Osteoblast (primary cell): ENCODE results near the gene RBBP8. TPM values are rescaled to one million over a fixed set of nuclear protein-coding genes. Genes with fewer than 3 reads are reported as not detected.
A peak's percentile ranks its signal among the peaks of the same experiment; 100 is the strongest.

Experiments used
- DNase-seq: peaks from one replicate; pipeline ENCODE4 v3.0.0; 2011; ENCODE audit warnings: low spot score, mixed read lengths; ENCODE audit not compliant: insufficient read length; ENCODE audit errors: missing footprints
- H2AFZ ChIP-seq: 2 replicates; pipeline ENCODE4 v1.6.0; 2011; ENCODE audit warnings: mild to moderate bottlenecking, low read length
- H3K27ac ChIP-seq: 2 replicates; pipeline ENCODE4 v1.5.1; 2011; ENCODE audit warnings: mild to moderate bottlenecking, low read depth, low read length, moderate library complexity
- H3K27me3 ChIP-seq: 2 replicates; pipeline ENCODE4 v1.6.0; 2012; ENCODE audit warnings: mild to moderate bottlenecking, control low read depth, inconsistent platforms, low read length, moderate library complexity; ENCODE audit not compliant: insufficient read depth
- H3K36me3 ChIP-seq: 2 replicates; pipeline ENCODE4 v1.5.1; 2011; ENCODE audit warnings: mild to moderate bottlenecking, low read length, control low read depth, moderate library complexity; ENCODE audit not compliant: insufficient read depth
- H3K4me1 ChIP-seq: 2 replicates; pipeline ENCODE4 v1.5.1; 2011; ENCODE audit warnings: mild to moderate bottlenecking, low read length, control low read depth, moderate library complexity; ENCODE audit not compliant: insufficient read depth
- H3K4me2 ChIP-seq: 2 replicates; pipeline ENCODE4 v1.6.0; 2011; ENCODE audit warnings: mild to moderate bottlenecking, low read length; ENCODE audit not compliant: insufficient read depth
- H3K4me3 ChIP-seq: fragments of 200-600 bp; sonication (generic); 3 replicates; pipeline ENCODE4 v1.5.1; 2012; ENCODE audit warnings: mild to moderate bottlenecking, low read length, inconsistent platforms; ENCODE audit not compliant: insufficient read depth
- H3K79me2 ChIP-seq: 2 replicates; pipeline ENCODE4 v1.6.0; 2012; ENCODE audit warnings: mild to moderate bottlenecking, low read length, control low read depth, inconsistent platforms; ENCODE audit not compliant: insufficient read depth
- H3K9me3 ChIP-seq: 2 replicates; pipeline ENCODE4 v1.5.1; 2011; ENCODE audit warnings: low read depth, low read length, control low read depth
- H4K20me1 ChIP-seq: 2 replicates; pipeline ENCODE4 v1.6.0; 2012; ENCODE audit warnings: mild to moderate bottlenecking, low read length, control low read depth; ENCODE audit not compliant: insufficient read depth
- CTCF ChIP-seq: IDR thresholded peaks from 2 replicates; pipeline ENCODE4 v1.5.1; 2011; ENCODE audit warnings: mild to moderate bottlenecking, low read depth, low read length, moderate library complexity; ENCODE audit errors: extremely low read depth
- total RNA-seq: library from RNA; depleted of rRNA; stranded (reverse); fragments of >200 nt; gene quantifications from 2 replicates; pipeline ENCODE4 v1.2.3, GENCODE V29; 2012

Gene RBBP8
- total RNA-seq, 1 donor = 40.2 TPM

DNA sequence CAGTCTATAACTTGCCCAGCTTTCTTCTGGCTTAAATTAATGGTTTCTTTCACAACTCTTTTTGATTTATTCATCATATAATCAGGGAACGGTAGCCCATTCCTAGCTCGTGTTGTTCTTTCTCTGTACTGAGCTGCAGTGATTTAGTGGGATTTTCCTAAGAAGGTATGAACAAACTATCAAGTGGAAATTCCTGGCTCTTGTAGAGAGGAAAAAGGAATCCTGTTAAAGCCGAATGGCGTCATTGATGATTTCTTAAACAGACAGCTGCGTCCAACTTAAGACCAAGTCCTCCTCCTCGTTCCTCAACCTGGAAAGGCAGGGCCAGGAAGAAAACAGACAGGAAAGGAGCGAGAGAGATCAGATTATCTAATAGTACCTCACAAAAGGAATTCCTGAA, 132.9 kb downstream of the RBBP8 start:
- H3K27ac ChIP-seq = no peak overlapping the region
- no peaks in the 10 kb centered on the region for H3K9me3 ChIP-seq
- H2AFZ ChIP-seq = no peak overlapping the region
- H3K27me3 ChIP-seq = no peaks in the 10 kb centered on the region
- DNase-seq = no peak
- no peaks in the 10 kb centered on the region for H3K4me1 ChIP-seq
- H4K20me1 ChIP-seq = no peaks in the 10 kb centered on the region
- no peaks in the 10 kb centered on the region for H3K79me2 ChIP-seq
- no peak overlapping the region for H3K4me3 ChIP-seq
- H3K4me2 ChIP-seq = no peak overlapping the region
- no peak for TF ChIP-seq CTCF
- no peaks in the 10 kb centered on the region for H3K36me3 ChIP-seq

- no peak overlapping the region for H3K4me2 ChIP-seq
- no peaks in the 10 kb centered on the region for H3K36me3 ChIP-seq
- H3K4me1 ChIP-seq = no peaks in the 10 kb centered on the region
- DNase-seq = no peak
- no peaks in the 10 kb centered on the region for H3K9me3 ChIP-seq
- no peaks in the 10 kb centered on the region for H3K27me3 ChIP-seq
- no peak for TF ChIP-seq CTCF
- H2AFZ ChIP-seq = no peak overlapping the region
- no peak overlapping the region for H3K27ac ChIP-seq
- H3K4me3 ChIP-seq = no peak overlapping the region
- H4K20me1 ChIP-seq = no peaks in the 10 kb centered on the region
- H3K79me2 ChIP-seq = no peaks in the 10 kb centered on the region
Observed at GRCh38 chr18:23066504-23067039, 133.4 kb downstream of the RBBP8 start.

DNA sequence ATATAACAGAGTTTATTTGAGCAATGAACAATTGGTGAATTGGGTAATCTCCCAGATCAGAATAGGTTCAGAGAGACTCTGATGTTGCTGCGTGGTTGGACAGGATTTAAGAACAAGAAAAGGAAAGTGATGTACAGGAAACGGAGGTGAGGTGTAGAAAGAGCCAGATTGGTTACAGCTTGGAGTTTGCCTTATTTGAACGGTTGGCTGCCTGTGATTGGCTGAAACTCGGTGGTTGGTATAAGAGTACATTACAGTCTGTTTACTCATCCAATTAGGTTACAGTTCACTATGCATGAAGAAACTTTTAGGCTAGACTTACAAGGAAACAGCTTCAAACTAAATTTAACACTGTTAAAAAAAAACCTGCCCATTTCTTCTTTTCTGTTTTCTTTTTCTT, 134.1 kb downstream of the RBBP8 start:
- no peaks in the 10 kb centered on the region for H3K9me3 ChIP-seq
- H2AFZ ChIP-seq = peak overlapping the region; percentile 25
- no peak for DNase-seq
- H3K27me3 ChIP-seq = no peaks in the 10 kb centered on the region
- H3K4me3 ChIP-seq = no peak overlapping the region
- H3K79me2 ChIP-seq = no peaks in the 10 kb centered on the region
- H3K4me1 ChIP-seq = no peaks in the 10 kb centered on the region
- no peaks in the 10 kb centered on the region for H4K20me1 ChIP-seq
- no peaks in the 10 kb centered on the region for H3K36me3 ChIP-seq
- TF ChIP-seq CTCF = no peak
- no peak overlapping the region for H3K27ac ChIP-seq
- no peak overlapping the region for H3K4me2 ChIP-seq

DNA sequence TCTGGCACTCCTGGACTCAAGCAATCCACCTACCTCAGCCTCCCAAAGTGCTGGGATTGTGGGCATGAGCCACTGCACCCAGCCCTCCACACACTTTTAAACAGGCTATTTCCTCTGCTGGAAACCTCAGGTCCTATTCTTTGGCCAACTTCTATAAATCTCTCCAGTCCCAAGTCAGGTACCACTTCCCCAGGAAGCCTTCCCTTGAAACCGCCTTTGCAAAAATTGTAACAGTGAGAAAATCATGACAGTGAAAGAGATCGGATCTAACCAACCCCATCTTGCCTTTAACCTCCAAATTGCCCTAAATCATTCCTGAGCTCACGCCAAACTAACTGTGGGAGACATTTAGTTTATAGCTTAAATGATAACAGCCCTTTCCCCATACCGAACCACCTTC, 134.9 kb downstream of the RBBP8 start:
- H3K9me3 ChIP-seq = no peaks in the 10 kb centered on the region
- H3K4me1 ChIP-seq = no peaks in the 10 kb centered on the region
- no peaks in the 10 kb centered on the region for H3K27me3 ChIP-seq
- no peak overlapping the region for H3K27ac ChIP-seq
- no peak overlapping the region for H3K4me3 ChIP-seq
- DNase-seq = no peak
- H3K79me2 ChIP-seq = no peaks in the 10 kb centered on the region
- no peak for TF ChIP-seq CTCF
- no peak overlapping the region for H3K4me2 ChIP-seq
- H4K20me1 ChIP-seq = no peaks in the 10 kb centered on the region
- no peak overlapping the region for H2AFZ ChIP-seq
- H3K36me3 ChIP-seq = no peaks in the 10 kb centered on the region
